TTC549 (cell line): ENCODE results near the gene PTPRR.
"Not testable (repeated sequence)": the region's sequence is repeated elsewhere in the genome, so short reads cannot be mapped to it uniquely, and the experiment has no call there.

Experiments used
- FAIRE-seq: peaks from 2 replicates; lab custom pipeline; 2012; peaks lifted over from hg19 to GRCh38; lab: Jason Lieb, UNC

PTPRR gene

DNA sequence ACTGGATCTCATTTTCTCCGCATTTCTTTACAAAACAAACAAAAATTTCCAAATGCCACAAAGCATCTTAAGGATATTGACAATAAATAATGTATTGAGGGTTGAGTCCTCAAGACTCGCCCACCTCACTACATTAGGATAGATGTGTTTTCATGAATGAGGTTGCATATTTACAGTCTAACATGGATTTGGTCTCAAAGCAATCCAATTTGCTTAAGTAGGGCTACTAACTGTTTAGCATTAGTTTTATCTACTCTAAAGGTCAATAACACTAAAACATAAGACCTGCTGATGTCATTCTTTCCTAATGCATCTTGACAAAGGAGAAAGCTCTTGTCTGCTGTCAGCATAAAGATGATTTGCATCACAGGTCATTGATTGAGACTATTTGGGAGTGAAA lies 82.4 kb downstream of the PTPRR start:
- no peak for FAIRE-seq

DNA sequence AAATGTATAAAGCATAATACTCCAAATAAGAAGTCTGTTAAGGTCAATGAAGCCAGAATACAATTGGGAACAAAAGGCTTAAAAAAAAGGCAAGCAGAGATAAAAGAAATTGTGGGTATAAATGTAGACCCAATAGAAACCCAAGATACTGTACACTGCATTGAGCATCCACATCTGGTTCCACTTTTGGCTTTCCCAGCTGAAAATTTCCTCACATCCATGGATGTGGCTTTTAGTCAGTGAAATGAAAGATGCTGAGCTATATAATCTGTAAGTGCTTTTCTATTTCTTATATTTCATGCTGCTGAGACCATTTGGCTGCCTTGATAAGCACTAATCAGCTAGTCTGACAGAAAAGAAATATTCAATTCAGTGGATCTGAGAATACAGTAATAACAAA lies 83.5 kb downstream of the PTPRR start:
- no peak for FAIRE-seq

DNA sequence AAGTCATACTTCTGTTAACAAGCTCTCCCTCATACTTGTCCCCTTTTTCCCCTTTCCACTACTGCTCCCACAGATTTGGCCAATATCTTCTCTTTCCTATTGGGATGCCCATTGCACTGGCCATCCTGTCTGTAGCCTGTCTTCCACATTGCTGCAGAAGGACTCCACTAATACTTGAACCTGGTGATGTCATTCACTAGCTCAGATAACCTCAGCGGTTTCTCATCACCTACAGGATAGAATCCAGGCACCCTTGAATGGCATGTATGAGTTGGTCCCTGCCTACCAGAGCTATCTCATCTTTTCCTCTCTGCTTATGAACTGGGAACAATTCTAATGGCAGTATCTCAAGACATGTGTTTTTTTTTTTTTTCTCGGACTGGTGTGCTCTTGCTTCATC lies 84.6 kb downstream of the PTPRR start:
- no peak for FAIRE-seq

DNA sequence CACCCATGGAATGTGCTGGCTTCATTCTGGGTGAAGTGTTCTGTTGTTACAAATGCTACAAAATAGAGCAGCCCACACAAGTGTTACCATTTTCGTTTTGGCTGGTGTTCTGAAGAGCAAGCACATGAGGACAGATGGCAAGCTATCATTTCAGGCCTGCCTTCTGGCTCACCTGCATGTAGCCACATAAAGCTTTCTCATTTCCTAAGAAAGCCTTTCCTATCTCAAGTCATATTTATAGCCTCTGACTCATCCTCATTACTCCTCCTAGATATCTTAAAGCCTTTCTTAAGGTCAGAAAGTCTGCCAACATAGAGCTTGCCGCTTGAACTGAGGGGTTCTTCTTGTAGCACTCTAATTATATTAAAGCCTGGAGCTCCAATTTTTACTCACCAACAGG lies 89.0 kb downstream of the PTPRR start:
- FAIRE-seq: no peak

DNA sequence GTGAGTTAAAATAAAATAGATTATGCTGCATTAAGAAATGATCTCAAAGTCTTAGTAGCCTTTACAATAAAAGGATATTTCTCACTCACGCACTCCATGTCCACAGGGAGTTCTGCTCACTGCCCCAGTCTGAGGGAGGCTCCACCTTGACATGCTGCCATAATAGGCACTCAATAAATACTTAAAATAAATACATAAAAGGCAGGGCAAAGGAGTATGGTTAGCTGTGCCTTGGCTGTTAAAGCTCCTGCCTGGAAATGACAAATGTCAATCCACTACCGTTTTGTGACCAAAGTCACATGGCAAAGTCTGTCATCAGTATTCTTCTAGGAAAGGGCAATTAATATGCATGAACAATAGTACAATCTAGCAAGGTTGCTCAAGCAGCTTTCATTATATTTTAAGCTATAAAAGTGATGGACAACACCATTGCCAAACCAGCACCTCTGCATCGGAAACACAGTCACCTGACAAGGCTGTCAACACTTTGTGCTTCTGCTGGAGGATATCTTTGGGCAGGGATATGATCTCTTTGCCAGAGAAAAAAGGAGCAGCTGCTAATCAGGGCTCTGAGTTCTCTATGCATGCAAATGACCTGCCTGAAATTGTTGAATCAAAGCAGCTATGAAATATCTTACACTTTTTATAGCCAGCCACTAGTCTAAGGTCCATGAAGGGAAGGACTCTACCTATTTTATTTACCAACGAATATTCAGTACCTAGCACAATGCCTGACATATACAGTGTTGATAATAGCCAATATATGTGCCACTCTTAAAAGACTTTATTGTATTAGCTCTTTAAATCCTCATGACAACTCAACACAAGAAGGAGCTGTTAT lies 90.1 kb downstream of the PTPRR start:
- no peak for FAIRE-seq

DNA sequence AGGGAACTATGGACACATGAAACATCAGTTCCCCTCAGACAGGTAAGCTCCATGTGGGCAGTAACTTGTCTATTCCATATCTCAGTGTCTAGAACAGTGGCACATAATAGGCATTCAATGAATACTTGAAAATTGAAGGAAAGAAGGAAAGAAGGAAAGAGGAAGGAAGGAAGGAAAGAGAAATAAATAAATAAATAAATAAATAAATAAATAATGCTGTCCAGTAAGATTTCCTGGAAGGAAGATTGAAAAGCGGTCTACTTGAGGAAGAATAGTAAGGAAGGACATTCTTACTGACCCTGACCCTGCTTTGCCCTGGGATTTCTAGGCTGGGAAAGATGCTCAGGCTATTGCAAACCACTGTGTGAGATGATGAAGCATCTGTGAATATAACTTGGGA lies 91.5 kb downstream of the PTPRR start:
- FAIRE-seq: no peak

DNA sequence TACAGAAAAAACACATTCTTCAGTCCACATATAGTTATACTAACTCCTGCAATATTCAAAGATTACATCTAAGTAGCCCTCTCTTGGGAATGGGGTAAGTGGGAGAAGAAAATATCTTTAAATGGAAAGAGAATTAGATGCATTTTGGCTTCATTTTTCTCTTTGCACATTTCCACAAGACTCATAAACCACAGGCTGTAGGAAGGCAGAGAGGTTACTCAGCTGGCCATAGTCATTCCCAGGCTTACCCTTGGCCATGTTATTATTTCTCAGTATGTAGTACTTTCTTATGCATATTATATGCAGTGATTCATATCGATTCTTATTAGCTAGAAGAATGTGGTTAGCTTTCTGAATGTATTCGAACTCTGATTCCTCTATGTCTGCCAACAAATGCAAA lies 92.2 kb downstream of the PTPRR start:
- FAIRE-seq: no peak

DNA sequence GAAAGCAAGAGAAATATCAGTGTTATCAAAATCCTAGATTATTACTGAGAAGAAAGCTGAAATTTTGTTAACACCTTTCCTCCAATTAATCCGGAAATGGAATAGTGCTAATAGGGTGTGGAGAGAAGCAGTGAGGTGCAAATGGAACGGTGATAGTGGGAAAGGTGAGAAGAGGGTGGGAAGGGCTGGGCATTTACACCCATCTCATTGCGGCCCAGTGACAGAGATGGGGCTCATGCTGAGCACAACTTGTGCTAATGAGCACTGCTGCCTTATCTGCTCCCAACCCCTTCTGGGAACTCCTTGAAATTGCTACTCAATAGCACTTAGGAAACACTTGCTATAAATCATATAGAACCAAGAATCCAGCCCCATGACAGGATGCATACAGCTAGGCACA lies 94.4 kb downstream of the PTPRR start:
- no peak for FAIRE-seq

DNA sequence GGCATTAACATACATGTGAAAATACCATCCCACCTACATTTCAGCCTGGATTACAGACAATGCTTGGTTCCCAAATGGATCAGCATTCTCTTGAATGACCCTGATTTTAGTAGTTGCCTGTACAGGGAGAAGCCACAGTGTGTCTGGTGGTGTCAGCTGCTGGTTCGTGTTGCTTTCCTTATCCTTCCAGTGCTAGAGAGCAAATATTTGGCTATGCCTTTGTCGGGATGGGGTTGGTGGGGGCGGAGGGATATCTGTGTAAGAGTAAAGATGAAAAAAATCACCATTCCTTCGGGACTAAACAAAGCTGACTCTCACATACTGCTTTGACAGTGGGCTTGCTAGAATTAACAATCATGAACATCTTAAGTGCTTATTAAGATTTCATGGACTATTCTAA lies 96.0 kb downstream of the PTPRR start:
- no peak for FAIRE-seq

DNA sequence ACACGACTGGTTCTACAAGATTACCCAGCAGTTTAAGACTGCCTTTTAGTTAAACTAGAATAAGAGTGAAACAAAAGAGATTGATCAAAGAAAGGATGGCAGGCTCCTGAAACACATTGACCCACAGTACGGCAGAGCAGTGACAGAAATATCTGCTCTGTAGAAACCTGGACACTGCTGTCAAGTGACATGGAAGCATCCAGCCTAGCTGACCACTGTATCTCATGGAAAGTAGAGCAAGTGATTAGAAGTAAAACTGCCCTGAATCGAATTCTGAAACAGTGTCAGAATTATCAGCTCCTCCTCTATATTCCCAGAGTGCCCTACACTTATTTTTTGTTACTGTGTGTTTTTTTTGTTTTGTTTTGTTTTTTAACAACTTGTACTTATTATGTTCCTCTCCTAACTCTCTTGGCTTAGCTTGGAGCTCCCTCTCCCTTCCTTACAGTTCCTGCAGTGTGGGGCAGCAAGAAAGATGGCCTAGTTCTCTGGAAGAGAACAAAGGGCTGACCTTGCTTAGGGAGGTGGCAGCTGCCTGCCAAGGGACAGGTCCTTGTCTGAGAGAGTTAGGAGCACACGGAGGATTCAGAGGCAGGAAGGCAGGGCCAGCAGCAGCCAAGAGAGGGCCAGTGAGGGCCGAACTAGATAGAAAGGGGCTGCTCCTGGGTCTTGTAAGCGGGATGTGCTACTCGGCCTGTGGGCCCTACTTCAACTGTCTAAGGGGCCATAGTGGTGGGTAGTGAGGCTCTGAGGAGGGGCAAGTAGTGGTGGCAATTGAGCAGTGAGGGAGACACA lies 97.2 kb downstream of the PTPRR start:
- FAIRE-seq: no peak

DNA sequence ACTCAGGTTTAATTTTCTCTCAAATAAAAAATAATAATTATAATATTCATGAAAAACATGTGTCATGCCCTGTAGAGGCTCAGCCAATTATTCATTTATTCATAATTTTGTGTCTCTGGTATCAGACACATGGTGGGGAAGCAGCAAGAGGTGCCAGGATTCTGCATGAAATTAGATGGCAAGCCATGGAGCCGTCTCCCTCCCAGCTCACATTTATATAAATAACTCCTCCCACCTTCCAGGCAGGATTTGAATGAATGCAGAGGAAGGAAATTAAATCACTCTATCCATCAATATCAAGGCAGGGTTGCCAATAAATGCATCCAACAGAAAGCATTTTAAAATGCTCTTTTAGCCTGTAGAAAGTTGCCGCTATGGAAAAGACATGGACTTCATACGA lies 98.1 kb downstream of the PTPRR start:
- no peak for FAIRE-seq

DNA sequence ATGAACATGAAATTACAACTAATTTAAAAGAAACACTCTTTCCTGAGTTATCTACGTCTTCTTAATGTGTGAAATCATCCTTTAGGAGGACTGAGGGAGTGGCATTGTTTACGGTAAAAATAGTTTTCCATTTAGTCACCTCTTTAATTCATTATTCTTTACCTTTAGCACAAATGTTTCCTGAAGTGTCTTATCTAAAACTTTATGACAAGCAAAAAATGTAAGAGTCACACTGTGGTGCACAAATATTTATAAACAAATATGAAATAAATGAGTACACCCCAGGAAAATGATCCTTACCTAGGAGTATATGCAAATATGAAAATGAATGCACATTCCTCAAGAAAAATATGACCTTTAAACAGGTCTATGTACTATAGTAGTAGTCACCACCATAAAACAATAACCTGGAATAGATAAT lies 104.6 kb downstream of the PTPRR start:
- FAIRE-seq: no peak

DNA sequence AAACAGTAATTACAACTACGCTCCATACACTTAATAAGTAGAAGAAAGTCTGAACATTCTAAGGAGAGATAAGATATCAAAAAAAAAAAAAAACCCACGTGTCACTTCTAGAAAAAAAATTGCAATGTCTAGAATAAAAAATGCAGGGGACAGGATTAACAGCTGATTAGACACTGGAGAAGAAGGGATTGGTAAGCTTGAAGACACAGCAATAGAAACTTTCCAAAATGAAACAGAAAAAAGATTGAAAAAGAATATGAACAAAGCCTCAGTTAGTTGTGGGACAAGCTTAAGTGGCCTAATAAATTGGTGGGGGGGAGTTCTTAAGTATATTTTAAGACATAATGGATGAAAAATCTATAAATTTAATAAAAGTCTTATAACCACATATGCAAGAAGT lies 105.5 kb downstream of the PTPRR start:
- FAIRE-seq: no peak

DNA sequence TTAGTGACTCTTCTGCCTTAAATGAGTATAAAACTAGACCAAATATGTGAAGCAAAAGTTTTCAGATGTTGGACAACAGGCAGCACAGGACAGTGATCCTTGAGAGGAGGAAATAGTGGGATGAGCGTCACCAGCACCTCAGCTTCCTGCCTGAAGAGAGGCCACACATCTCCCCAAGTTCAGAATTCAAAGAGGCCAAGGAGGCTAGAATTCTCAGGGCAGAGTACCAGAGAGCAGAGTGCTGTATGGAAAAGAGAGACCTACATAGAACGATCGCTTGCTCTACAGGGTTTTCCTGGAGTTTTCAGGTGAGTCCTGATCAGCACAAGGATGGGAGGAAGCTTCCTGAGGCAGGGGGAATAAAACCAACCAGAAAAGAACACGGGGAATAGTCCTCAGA lies 107.0 kb downstream of the PTPRR start:
- FAIRE-seq: no peak

DNA sequence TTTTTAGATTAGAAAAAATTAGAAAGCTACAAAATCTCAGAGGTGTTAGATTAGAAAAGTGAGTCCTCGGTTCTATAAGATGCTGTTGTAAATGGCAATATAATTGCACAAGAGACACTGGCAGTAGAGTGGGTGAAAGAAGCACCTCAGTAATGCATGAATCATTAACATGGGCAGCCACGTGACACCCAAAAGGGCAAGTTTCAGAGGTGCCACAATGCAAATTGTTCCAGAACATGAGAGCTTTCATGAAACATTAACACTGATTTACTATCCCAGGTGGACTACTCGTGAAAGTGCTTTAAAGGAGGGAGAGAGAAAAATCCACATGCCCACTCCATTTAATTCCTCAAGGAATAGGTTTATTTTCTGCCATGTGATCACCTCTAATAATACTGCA lies 108.4 kb downstream of the PTPRR start:
- no peak for FAIRE-seq

DNA sequence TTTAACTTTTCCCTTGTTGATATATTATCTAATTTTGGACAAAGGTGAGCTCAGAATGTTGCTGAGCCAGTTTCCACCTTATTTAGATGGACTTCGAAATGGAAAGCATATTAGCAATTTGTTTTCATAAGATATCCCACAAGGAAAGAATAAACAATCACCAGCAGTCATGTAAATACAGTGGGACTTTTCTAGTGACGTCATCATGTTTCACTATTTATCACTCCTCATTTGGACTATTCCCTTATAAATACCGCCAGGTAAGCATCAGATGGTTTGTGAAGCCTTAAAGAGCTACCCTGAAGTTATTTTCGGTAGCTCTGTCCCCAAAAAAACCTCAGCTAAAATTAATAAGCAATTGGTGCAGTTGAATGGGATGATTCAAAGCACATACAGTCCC lies 110.7 kb downstream of the PTPRR start:
- no peak for FAIRE-seq

DNA sequence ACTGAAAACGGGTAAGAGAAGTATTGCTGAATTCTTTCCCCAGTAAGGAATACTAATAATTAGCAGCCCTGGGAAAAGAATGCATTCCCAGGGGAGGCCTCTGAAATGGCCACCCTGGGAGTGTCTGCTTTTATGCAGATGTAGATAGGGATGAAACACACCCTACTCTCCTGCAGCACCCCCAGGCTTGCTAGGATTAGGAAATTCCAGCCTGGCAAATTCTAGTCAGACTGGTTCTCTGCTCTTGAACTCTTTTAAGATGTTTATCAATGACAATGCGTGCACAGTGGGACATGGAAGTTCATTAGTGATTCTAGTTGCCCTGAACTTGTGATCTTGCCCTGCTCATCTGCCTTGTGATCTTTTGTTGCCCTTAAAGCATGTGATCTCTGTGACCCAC lies 112.5 kb downstream of the PTPRR start:
- FAIRE-seq: not testable (repeated sequence)

DNA sequence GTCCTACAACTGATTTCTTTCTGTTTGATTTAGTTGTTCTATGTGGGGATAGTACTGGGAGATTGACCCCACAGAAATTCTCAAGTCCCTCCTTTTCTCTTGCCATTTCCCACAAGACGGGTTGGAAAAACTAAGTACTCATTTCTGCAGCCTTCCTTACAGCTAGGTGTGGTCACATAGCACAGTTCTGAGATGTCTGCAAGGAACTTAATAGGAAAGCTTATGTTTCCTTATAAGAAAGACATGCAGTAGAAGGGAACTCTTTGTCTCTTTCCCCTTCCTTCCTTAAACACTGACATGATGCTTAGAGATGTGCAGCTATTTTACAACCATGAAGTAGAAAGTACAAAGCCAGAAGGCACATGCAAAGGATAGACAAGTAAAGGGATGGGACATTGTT lies 113.7 kb downstream of the PTPRR start:
- no peak for FAIRE-seq

DNA sequence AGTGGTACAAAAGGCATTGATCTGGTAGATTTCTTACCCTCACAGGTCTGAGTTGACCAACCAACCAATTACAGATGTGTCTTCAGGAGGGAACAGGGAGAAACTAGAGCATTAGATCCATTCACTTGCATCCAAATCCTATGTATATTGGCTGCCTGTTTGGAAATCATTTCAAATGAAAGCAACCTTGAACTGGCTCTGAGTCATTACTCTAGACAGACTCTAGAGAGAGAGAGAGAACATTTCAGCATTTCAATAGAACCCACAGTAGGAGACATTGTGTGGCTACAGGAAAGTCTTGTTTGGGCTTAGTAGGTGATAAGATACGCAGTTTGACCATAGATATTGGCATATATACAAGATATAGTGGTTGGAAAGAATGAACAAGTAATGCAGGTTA lies 114.5 kb downstream of the PTPRR start:
- FAIRE-seq: no peak

DNA sequence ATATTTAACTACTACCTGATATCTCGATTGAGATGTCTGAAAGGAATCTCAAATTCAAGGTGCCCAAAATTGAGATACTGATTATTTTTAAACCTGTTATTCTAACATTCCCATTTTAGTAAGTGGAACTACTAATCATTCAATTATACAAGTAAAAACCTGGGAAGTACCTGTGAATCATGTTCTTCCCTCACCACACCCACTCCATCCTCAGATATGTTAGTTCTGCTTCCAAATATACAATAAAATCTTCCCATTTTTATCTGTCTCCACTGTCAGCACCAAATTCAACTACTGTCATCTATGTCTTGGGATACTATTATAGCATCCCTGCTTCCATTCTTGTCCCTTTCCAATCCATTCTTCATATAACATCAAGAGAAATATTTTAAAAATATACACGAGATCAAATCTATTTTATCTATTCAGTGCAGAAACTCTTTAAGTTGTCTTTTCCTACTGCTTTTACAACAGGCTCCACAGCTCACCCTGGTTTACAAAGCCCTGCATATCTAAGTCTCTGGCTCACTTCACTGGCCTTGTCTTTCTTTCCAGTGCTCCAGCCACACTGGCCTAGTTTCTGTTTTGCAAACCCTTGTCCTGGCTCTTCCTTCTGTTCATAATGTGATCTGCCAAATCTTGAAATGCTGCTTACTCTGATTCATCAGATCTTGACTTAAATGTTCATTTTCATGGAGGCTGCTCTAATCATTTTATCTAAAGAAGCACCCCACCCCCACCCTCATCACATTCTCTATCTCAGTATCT lies 122.3 kb downstream of the PTPRR start:
- FAIRE-seq: no peak

DNA sequence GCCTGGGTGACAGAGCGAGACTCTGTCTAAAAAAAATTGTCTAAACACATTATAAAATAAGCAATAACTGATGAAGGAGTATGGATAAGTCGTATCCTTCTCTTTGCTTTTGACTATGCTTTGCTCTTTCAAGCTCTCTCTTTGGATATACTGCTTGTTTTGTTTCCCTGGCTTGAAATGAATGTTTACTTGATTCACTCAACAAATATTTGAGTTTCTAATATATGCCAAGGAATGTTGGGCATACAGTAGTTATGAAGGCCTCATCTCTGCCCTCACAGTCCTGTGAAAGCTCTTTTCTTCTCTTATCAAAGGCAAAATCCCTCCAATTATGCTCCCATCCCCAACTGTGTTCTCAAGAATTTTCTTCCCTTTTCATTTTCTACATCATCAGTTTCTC lies 123.5 kb downstream of the PTPRR start:
- no peak for FAIRE-seq

DNA sequence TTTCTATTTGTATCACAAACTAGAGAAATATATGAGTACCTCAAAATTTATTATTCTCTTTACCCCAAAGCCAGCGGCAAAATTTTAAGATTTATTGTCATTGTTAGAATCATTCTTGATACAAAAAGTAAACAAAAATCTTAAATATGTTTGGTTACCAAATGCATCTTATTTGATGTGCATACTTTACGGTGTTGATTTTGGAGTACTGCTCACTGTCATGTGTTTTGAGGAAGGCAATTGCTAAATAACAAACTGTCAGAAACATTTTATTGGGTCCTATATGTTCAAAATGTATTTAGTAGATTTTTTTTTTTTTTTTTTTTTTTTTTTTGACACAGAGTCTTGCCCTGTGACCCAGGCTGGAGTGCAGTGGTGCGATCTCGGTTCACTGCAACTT lies 124.9 kb downstream of the PTPRR start:
- FAIRE-seq: no peak

DNA sequence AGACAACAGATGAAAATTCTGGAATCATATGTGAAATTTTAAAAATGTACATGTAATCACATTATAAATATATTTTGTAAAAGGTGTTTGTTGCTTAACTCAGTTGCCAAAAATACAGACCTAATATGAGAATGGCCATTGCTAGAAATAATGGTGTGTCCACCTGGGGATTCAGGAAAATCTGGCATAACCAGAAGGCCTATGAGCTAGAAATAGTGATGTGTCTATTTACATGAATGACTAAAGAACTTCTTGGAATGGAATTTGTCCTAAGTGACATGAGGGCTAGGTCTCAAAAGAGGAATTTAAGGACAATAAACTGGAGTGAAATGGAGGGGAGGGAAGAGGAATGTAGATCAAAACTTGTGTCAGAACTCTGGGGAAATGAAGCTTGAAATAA lies 126.4 kb downstream of the PTPRR start:
- no peak for FAIRE-seq
